ENCODE results near the gene KAT2B.

GRCh38 chr3:20111836-20112235, 71.6 kb downstream of the KAT2B start:
- TF ChIP-seq CTCF (IDR thresholded peaks at IDR 0.05) = no peak
- no peak for TF ChIP-seq ZFX (IDR thresholded peaks at IDR 0.05; ENCODE audit: borderline replicate concordance)
